LNCAP (cell line): ENCODE results near the gene EVI5.

Source experiments
- CTCF ChIP-seq: fragments of 450-650 bp; IDR thresholded peaks from 2 replicates; pipeline ENCODE4 v1.5.1; 2017; ENCODE audit warnings: mild to moderate bottlenecking

The EVI5 gene

GRCh38 chr1:92487078-92487605 is 297.8 kb downstream of the EVI5 start:
- no peak for TF ChIP-seq CTCF

- TF ChIP-seq CTCF: no peak
Measured at GRCh38 chr1:92486251-92487077, 298.4 kb downstream of the EVI5 start, which contains the start of gene GFI1. Gene GFI1, minus strand, starts transcription at chr1:92486925. Its CDS starts 3,438 bp downstream, at chr1:92483487.

GRCh38 chr1:92485381-92486250 is 299.3 kb downstream of the EVI5 start:
- TF ChIP-seq CTCF: peak; percentile 33; the same call in 1 of the 2 replicates

GRCh38 chr1:92484472-92485380 is 300.2 kb downstream of the EVI5 start:
- TF ChIP-seq CTCF: no peak

GRCh38 chr1:92483610-92484471 is 301.1 kb downstream of the EVI5 start:
- no peak for TF ChIP-seq CTCF

GRCh38 chr1:92482665-92483609 is 302.0 kb downstream of the EVI5 start:
- TF ChIP-seq CTCF: no peak
